IMR-90 (cell line): ENCODE results near the gene DHFR. TPM values are rescaled to one million over a fixed set of nuclear protein-coding genes. Genes with fewer than 3 reads are reported as not detected.
"Not testable (repeated sequence)": the region's sequence is repeated elsewhere in the genome, so short reads cannot be mapped to it uniquely, and the experiment has no call there.

Source experiments
- ATAC-seq: fragments of 200-7000 bp; cut with Tn5 transposase; 2 replicates; pipeline ENCODE4 v1.9.1; 2020; ENCODE audit warnings: low read depth, mild to moderate bottlenecking, moderate library complexity
- BruUV-seq: library from RNA; stranded (reverse); fragments of 400-500 nt; replicated peaks from 2 replicates; lab custom pipeline; 2021; lab: Mats Ljungman, UMichigan
- CTCF ChIA-PET: fragments of 300-600 bp; formaldehyde crosslinking; extraction: SDS; loops from one replicate; lab custom pipeline; 2021; ENCODE audit warnings: antibody characterized with exemption; lab: Yijun Ruan, JAX
- POLR2A ChIA-PET: fragments of 300-600 bp; sonication (Branson Sonifier 250); formaldehyde crosslinking; loops from one replicate; lab custom pipeline; 2022; ENCODE audit warnings: antibody characterized with exemption; ENCODE audit not compliant: unreplicated experiment; lab: Charles Lee
- DNase-seq: peaks from one replicate; pipeline ENCODE4 v3.0.0; 2013
- H2AFZ ChIP-seq: replicated peaks from 2 replicates; pipeline ENCODE3; 2013; ENCODE audit warnings: low read length, mild to moderate bottlenecking; ENCODE audit not compliant: poor library complexity
- H2AK5ac ChIP-seq: 2 replicates; pipeline ENCODE4 v1.6.1; 2013; ENCODE audit warnings: low read depth, low read length, inconsistent platforms
- H2AK9ac ChIP-seq: replicated peaks from 2 replicates; pipeline ENCODE3; 2013; ENCODE audit warnings: mild to moderate bottlenecking, low read depth, low read length, moderate library complexity; ENCODE audit not compliant: poor library complexity
- H2BK120ac ChIP-seq: 2 replicates; pipeline ENCODE4 v1.6.1; 2013; ENCODE audit warnings: low read depth, low read length, inconsistent platforms
- H2BK15ac ChIP-seq: 3 replicates; pipeline ENCODE4 v1.6.1; 2013; ENCODE audit warnings: low read depth, low read length, inconsistent platforms
- H2BK20ac ChIP-seq: 2 replicates; pipeline ENCODE4 v1.6.1; 2013; ENCODE audit warnings: low read depth, mild to moderate bottlenecking, inconsistent platforms, low read length, moderate library complexity
- H2BK5ac ChIP-seq: 2 replicates; pipeline ENCODE4 v1.6.1; 2013; ENCODE audit warnings: mild to moderate bottlenecking, low read depth, low read length, inconsistent platforms; ENCODE audit not compliant: poor library complexity, severe bottlenecking
- H3K14ac ChIP-seq: replicated peaks from 2 replicates; pipeline ENCODE4 v1.6.1; 2013; ENCODE audit warnings: low read depth, low read length, inconsistent platforms
- H3K18ac ChIP-seq: 2 replicates; pipeline ENCODE4 v1.6.1; 2013; ENCODE audit warnings: low read depth, low read length, control low read depth
- H3K23ac ChIP-seq: 2 replicates; pipeline ENCODE4 v1.6.1; 2013; ENCODE audit warnings: low read depth, low read length, inconsistent platforms
- H3K27ac ChIP-seq: 2 replicates; pipeline ENCODE4 v1.5.1; 2013; ENCODE audit warnings: mild to moderate bottlenecking, control low read depth, low read length; ENCODE audit not compliant: insufficient read depth
- H3K27me3 ChIP-seq: 2 replicates; pipeline ENCODE4 v1.6.1; 2013; ENCODE audit warnings: low read length; ENCODE audit not compliant: control insufficient read depth, insufficient read depth
- H3K36me3 ChIP-seq: 2 replicates; pipeline ENCODE4 v1.6.1; 2013; ENCODE audit warnings: low read length, mixed read lengths; ENCODE audit not compliant: control insufficient read depth, insufficient read depth
- H3K4ac ChIP-seq: 2 replicates; pipeline ENCODE4 v1.6.1; 2013; ENCODE audit warnings: low read depth, low read length, inconsistent platforms
- H3K4me1 ChIP-seq: 2 replicates; pipeline ENCODE4 v1.6.1; 2013; ENCODE audit warnings: low read length, mixed read lengths; ENCODE audit not compliant: control insufficient read depth, insufficient read depth
- H3K4me2 ChIP-seq: 2 replicates; pipeline ENCODE4 v1.6.1; 2013; ENCODE audit warnings: low read depth, mild to moderate bottlenecking, control low read depth, low read length, moderate library complexity
- H3K4me3 ChIP-seq: 2 replicates; pipeline ENCODE4 v1.5.1; 2013; ENCODE audit warnings: low read depth, mild to moderate bottlenecking, control low read depth, low read length, moderate library complexity; ENCODE audit not compliant: insufficient read depth
- H3K56ac ChIP-seq: 2 replicates; pipeline ENCODE4 v1.6.1; 2013; ENCODE audit warnings: low read length, inconsistent platforms; ENCODE audit not compliant: insufficient read depth; ENCODE audit errors: extremely low read depth
- H3K79me1 ChIP-seq, 2 experiments: 2 replicates each; pipeline ENCODE4 v1.6.1; 2013; ENCODE audit warnings: low read length in 2 of 2, inconsistent platforms in 1 of 2, low read depth in 1 of 2
- H3K9ac ChIP-seq: 2 replicates; pipeline ENCODE4 v1.6.1; 2013; ENCODE audit warnings: low read depth, low read length, control low read depth
- H3K9me1 ChIP-seq: 2 replicates; pipeline ENCODE4 v1.6.1; 2013; ENCODE audit warnings: low read length, inconsistent platforms; ENCODE audit not compliant: insufficient read depth
- H3K9me3 ChIP-seq: 2 replicates; pipeline ENCODE4 v1.6.1; 2013; ENCODE audit warnings: low read length; ENCODE audit not compliant: control insufficient read depth, insufficient read depth
- H4K20me1 ChIP-seq: 2 replicates; pipeline ENCODE4 v1.6.1; 2013; ENCODE audit warnings: low read length, inconsistent platforms; ENCODE audit not compliant: insufficient read depth
- H4K5ac ChIP-seq: 2 replicates; pipeline ENCODE4 v1.6.1; 2013; ENCODE audit warnings: mild to moderate bottlenecking, low read depth, low read length, control low read depth
- H4K8ac ChIP-seq, 2 experiments: 2 replicates each; pipeline ENCODE4 v1.6.1; 2013; ENCODE audit warnings: low read depth in 2 of 2, low read length in 2 of 2, control low read depth in 1 of 2, inconsistent platforms in 1 of 2
- H4K91ac ChIP-seq: 2 replicates; pipeline ENCODE4 v1.6.1; 2013; ENCODE audit warnings: low read depth, low read length, inconsistent platforms; ENCODE audit not compliant: insufficient read depth
- CEBPB ChIP-seq: IDR thresholded peaks from 2 replicates; pipeline ENCODE4 v1.6.1; 2012; ENCODE audit warnings: low read depth, low read length, improper control_type of control experiment
- RFX5 ChIP-seq: IDR thresholded peaks from 2 replicates; pipeline ENCODE4 v1.8.0; 2012; ENCODE audit warnings: low read depth, mild to moderate bottlenecking, low read length, moderate library complexity
- WGBS, 2 experiments: methylation state at CpG; one replicate each; pipeline versions ENCODE4 v1.1.5 to v1.1.7; 2013; ENCODE audit warnings: missing lambda C conversion rate in 2 of 2; ENCODE audit not compliant: insufficient read length in 1 of 2; ENCODE audit errors: extremely low coverage in 2 of 2; 5-methylcytosine and 5-hydroxymethylcytosine counted together
- dilution Hi-C: fragments of 300-500 bp; cut with HindIII; formaldehyde crosslinking; loops from one replicate; pipeline ENCODE4 v1.14.3; 2018; ENCODE audit warnings: low sequenced_read_pairs; ENCODE audit not compliant: unreplicated experiment
- in situ Hi-C: fragments of 300-500 bp; cut with MboI; formaldehyde crosslinking; loops from 3 replicates; pipeline ENCODE4 v1.14.3; 2019; ENCODE audit warnings: low sequenced_read_pairs, inconsistent platforms, mixed read lengths
- intact Hi-C: fragments of 100-400 bp; cut with micrococcal nuclease; formaldehyde crosslinking; loops from 2 replicates; pipeline ENCODE4 v1.10.0; 2022
- polyA plus RNA-seq, 3 experiments: library from polyadenylated mRNA; depleted of rRNA; stranded (reverse); fragments of >200 nt; gene quantifications; 2 replicates each; pipeline ENCODE4 v1.2.3, GENCODE V29; 2012; ENCODE audit warnings: low replicate concordance in 1 of 3
- total RNA-seq: library from RNA; depleted of rRNA; stranded (reverse); fragments of >200 nt; gene quantifications from 2 replicates; pipeline ENCODE4 v1.2.3, GENCODE V29; 2012
- TF ChIP-seq, protein P1 (sequence below): conservative IDR thresholded peaks from 2 replicates; pipeline ENCODE4 v1.5.1; 2012; ENCODE audit warnings: mild to moderate bottlenecking, low read depth, low read length, improper control_type of control experiment

DHFR gene
- total and polyA plus RNA-seq, 2 of the 4 experiments (the other 2 are of a cell fraction), result 20.6 to 29.4 TPM

DNA sequence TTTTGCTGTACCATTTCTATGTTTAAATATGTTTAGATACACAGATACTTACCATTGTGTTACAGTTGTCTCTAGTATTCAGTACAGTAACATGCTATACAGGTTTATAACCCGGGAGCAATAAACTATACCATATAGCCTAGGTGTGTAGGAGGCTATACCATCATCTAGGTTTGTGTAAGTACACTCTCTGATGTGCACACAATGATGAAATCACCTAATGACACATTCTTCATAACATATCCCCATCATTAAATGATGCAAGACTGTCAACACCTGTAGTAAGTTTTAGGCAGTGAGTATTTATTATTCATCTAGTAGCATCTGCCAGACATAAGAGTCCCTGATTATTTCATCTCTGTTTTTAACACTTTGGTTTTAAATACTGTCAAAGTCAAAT is 7.3 kb upstream of the DHFR start:
- Histone ChIP-seq H4K5ac (no peak overlapping the region), H3K56ac (no peak overlapping the region), H3K4me3 (no peak overlapping the region), H3K4me2 (no peak overlapping the region), H3K9ac (no peak overlapping the region), H2AFZ (no peak overlapping the region), H3K4ac (no peak overlapping the region), H2AK5ac (no peak overlapping the region), H3K27me3 (no peaks in the 10 kb centered on the region), H2BK15ac (no peak overlapping the region), H3K4me1 (no peaks in the 10 kb centered on the region; the same call in 1 of the 2 replicates), H3K79me1 (peaks cover 6 to 15% of the 10 kb centered on the region in 2 experiments; a peak in 2 of 4 replicates), H4K20me1 (no peaks in the 10 kb centered on the region; the same call in 1 of the 2 replicates), H2BK5ac (no peak overlapping the region), H2AK9ac (no peak overlapping the region), H3K9me1 (no peaks in the 10 kb centered on the region), H4K91ac (no peak overlapping the region), H3K9me3 (no peaks in the 10 kb centered on the region), H3K27ac (no peak overlapping the region), H2BK20ac (no peak overlapping the region), H3K14ac (no peak overlapping the region), H3K23ac (no peak overlapping the region), H4K8ac (no peak overlapping the region), H3K36me3 (peaks cover 9% of the 10 kb centered on the region), H3K18ac (no peak overlapping the region), H2BK120ac (no peak overlapping the region)
- dilution Hi-C loops, result no loop called here
- in situ Hi-C loops, result no loop called here
- DNase-seq (no peak), ATAC-seq (no peak)
- no CpG with 5 or more reads among the region's 1 CpG for WGBS, 2 experiments
- ChIA-PET CTCF (no interaction called here), POLR2A (no interaction called here)
- BruUV-seq, result no TSS peak
- intact Hi-C loops, result no loop called here
- TF ChIP-seq CEBPB, result peak; percentile 41; the same call in 1 of the 2 replicates
- TF ChIP-seq, protein P1, sequence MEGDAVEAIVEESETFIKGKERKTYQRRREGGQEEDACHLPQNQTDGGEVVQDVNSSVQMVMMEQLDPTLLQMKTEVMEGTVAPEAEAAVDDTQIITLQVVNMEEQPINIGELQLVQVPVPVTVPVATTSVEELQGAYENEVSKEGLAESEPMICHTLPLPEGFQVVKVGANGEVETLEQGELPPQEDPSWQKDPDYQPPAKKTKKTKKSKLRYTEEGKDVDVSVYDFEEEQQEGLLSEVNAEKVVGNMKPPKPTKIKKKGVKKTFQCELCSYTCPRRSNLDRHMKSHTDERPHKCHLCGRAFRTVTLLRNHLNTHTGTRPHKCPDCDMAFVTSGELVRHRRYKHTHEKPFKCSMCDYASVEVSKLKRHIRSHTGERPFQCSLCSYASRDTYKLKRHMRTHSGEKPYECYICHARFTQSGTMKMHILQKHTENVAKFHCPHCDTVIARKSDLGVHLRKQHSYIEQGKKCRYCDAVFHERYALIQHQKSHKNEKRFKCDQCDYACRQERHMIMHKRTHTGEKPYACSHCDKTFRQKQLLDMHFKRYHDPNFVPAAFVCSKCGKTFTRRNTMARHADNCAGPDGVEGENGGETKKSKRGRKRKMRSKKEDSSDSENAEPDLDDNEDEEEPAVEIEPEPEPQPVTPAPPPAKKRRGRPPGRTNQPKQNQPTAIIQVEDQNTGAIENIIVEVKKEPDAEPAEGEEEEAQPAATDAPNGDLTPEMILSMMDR, result no peak
- TF ChIP-seq RFX5, result no peak

DNA sequence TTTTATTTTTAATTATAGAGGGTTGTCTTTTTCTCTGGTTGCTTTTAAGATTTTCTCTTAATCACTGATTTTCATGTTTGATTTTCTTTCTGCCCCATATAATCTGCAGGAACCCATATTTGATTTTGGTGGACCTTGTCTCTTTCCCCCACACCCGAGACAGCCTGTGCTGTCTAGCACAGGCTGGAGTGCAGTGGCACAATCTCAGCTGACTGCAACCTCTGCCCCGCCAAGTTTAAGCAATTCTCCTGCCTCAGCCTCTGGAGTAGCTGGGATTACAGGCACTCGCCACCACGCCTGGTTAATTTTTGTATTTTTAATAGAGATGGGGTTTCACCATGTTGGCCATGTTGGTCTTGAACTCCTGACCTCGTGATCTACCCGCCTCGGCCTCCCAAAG is 5.9 kb upstream of the DHFR start:
- DNase-seq, H3K9me1 ChIP-seq, in situ Hi-C loops, intact Hi-C loops, H2AFZ ChIP-seq, dilution Hi-C loops, H4K8ac ChIP-seq, ATAC-seq, H2BK120ac ChIP-seq, POLR2A ChIA-PET, H4K20me1 ChIP-seq, H2BK5ac ChIP-seq, H4K5ac ChIP-seq, H2BK15ac ChIP-seq, H2AK9ac ChIP-seq, H3K4me1 ChIP-seq, H3K18ac ChIP-seq, H3K4ac ChIP-seq, H3K9me3 ChIP-seq, H3K36me3 ChIP-seq, H2BK20ac ChIP-seq, H3K27ac ChIP-seq, H3K56ac ChIP-seq, H3K4me3 ChIP-seq, H3K4me2 ChIP-seq, H3K14ac ChIP-seq, BruUV-seq, H2AK5ac ChIP-seq, CTCF ChIA-PET, H3K9ac ChIP-seq, H3K23ac ChIP-seq, H3K27me3 ChIP-seq, H4K91ac ChIP-seq: not testable (repeated sequence)
- H3K79me1 ChIP-seq, result peaks cover 6 to 24% of the 10 kb centered on the region in 2 experiments
- 100% methylated on average over 1 of the region's 7 CpGs; no CpG with 5 or more reads in 1 of the 2 experiments for WGBS, 2 experiments
